Astrocyte of the cerebellum (primary cell): ENCODE results near the gene HAO1.

ENCODE experiments used
- DNase-seq: peaks from one replicate; pipeline ENCODE4 v3.0.0-alpha.2; 2011; ENCODE audit warnings: low read depth
- H3K4me3 ChIP-seq: 2 replicates; pipeline ENCODE4 v1.5.1; 2011; ENCODE audit warnings: mild to moderate bottlenecking, low read depth, low read length, moderate library complexity
- in situ Hi-C: cut with HindIII; loops from 2 replicates; pipeline ENCODE4 v1.10.0; 2017; ENCODE audit warnings: low sequenced_read_pairs
- TF ChIP-seq, protein P1 (sequence below): IDR thresholded peaks from 2 replicates; pipeline ENCODE4 v1.5.1; 2012; ENCODE audit warnings: low read length, low read depth, moderate library complexity, mild to moderate bottlenecking; ENCODE audit errors: missing control alignments

HAO1 gene

GRCh38 chr20:7977709-7978108, 37.5 kb upstream of the HAO1 start:
- DNase-seq: no peak
- in situ Hi-C loops: no loop called here
- H3K4me3 ChIP-seq: no peak overlapping the region
- TF ChIP-seq, protein P1, sequence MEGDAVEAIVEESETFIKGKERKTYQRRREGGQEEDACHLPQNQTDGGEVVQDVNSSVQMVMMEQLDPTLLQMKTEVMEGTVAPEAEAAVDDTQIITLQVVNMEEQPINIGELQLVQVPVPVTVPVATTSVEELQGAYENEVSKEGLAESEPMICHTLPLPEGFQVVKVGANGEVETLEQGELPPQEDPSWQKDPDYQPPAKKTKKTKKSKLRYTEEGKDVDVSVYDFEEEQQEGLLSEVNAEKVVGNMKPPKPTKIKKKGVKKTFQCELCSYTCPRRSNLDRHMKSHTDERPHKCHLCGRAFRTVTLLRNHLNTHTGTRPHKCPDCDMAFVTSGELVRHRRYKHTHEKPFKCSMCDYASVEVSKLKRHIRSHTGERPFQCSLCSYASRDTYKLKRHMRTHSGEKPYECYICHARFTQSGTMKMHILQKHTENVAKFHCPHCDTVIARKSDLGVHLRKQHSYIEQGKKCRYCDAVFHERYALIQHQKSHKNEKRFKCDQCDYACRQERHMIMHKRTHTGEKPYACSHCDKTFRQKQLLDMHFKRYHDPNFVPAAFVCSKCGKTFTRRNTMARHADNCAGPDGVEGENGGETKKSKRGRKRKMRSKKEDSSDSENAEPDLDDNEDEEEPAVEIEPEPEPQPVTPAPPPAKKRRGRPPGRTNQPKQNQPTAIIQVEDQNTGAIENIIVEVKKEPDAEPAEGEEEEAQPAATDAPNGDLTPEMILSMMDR: no peak

- no peak for DNase-seq
- in situ Hi-C loops: no loop called here
- TF ChIP-seq, protein P1: no peak
- H3K4me3 ChIP-seq: no peak overlapping the region
These were observed 35.7 kb upstream of the HAO1 start for GRCh38 chr20:7975851-7976414.

- in situ Hi-C loops: no loop called here
- no peak for DNase-seq
- TF ChIP-seq, protein P1: no peak
- no peak overlapping the region for H3K4me3 ChIP-seq
These were observed 34.7 kb upstream of the HAO1 start for GRCh38 chr20:7974785-7975435.

- in situ Hi-C loops: no loop called here
- TF ChIP-seq, protein P1: no peak
- H3K4me3 ChIP-seq: no peak overlapping the region
- no peak for DNase-seq
These were observed 31.4 kb upstream of the HAO1 start for GRCh38 chr20:7971536-7972280.

GRCh38 chr20:7967199-7967844, 27.1 kb upstream of the HAO1 start:
- TF ChIP-seq, protein P1: no peak
- in situ Hi-C loops: no loop called here
- H3K4me3 ChIP-seq: no peak overlapping the region
- peak; percentile 40 for DNase-seq

DNA sequence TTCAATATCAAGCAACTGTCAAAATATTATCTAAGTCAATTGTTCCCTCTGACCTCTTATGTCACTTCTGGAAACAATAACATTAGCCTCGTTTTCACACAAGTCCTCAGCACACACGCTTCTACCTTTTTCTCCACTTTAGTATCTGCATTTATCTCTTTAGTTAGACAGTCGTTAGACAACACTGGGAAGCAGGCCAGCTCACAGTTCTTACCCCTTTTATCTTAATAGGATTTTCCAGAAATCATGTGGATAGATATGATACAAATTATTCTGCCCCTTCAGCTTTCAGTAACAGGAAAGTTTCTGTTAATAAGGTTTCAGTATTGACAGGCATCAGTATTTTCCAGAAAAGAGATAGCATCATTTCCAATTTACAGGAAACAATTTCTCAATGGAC, 25.9 kb upstream of the HAO1 start:
- in situ Hi-C loops: no loop called here
- no peak overlapping the region for H3K4me3 ChIP-seq
- DNase-seq: no peak
- TF ChIP-seq, protein P1: no peak
